Renal cortex interstitium (tissue), 11 donors: ENCODE results near the gene CKB. TPM values are rescaled to one million over a fixed set of nuclear protein-coding genes. Genes with fewer than 3 reads are reported as not detected.
A peak's percentile ranks its signal among the peaks of the same experiment; 100 is the strongest.
"Not testable (repeated sequence)": the region's sequence is repeated elsewhere in the genome, so short reads cannot be mapped to it uniquely, and the experiment has no call there.

Experiments used
- DNase-seq, 11 donors: peaks; one replicate each; pipeline ENCODE4 v3.0.0-alpha.2; 2013; ENCODE audit warnings: low read depth in 9 of 11, low spot score in 4 of 11; ENCODE audit errors: extremely low read depth in 1 of 11
- polyA plus RNA-seq, 3 donors: library from polyadenylated mRNA; unstranded; fragments of 120-200 nt; gene quantifications; one replicate each; pipeline ENCODE4 v1.2.1, GENCODE V29; 2013; ENCODE audit not compliant: insufficient read length in 3 of 3

Gene CKB
- polyA plus RNA-seq, 3 donors = 139 to 174 (median 151) TPM

DNA sequence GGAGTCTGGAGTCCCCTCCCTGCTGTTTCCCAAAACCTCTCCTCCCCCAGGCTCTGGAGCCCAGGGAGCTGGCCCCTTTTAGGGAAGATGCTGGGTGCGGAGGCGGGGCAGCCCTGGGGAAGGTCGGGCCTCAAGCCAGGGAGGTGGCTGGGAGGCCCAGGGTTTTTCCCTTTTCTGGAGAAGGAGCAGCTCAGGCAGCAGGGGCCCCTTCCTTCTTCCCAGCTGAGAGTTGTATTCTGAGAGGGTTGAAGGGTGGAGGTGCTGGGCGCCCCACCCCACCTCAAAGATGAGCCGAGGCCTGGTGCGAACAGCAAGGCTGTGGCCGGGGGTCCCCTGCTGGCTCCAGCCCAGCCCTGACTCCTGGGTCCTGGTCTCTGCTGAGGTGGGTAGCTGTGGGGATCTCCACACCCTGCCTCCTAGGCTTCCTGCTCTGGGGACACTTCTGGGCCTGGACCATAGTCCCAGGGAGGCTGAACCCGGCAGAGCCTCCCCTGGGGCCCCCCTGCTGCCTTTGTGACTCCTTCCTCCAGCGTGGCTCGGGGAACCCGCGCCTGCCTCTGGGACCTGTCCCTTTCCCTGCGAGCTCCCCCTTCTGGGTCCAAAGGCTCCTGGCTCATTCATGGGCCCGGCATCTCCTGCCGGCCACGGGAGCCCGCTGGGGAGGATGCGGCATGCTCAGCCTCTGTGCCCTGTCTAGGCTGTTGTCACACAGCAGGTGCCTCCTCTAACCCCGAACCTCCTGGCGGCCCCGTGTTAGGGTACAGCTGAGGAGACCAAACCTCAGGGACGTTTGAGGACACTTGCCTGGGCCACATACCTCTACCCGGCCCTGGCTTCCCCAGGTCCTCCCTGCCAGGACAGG lies 10.7 kb upstream of the CKB start:
- no peak for DNase-seq

GRCh38 chr14:103532216-103533136 lies 9.8 kb upstream of the CKB start:
- no peak for DNase-seq

DNA sequence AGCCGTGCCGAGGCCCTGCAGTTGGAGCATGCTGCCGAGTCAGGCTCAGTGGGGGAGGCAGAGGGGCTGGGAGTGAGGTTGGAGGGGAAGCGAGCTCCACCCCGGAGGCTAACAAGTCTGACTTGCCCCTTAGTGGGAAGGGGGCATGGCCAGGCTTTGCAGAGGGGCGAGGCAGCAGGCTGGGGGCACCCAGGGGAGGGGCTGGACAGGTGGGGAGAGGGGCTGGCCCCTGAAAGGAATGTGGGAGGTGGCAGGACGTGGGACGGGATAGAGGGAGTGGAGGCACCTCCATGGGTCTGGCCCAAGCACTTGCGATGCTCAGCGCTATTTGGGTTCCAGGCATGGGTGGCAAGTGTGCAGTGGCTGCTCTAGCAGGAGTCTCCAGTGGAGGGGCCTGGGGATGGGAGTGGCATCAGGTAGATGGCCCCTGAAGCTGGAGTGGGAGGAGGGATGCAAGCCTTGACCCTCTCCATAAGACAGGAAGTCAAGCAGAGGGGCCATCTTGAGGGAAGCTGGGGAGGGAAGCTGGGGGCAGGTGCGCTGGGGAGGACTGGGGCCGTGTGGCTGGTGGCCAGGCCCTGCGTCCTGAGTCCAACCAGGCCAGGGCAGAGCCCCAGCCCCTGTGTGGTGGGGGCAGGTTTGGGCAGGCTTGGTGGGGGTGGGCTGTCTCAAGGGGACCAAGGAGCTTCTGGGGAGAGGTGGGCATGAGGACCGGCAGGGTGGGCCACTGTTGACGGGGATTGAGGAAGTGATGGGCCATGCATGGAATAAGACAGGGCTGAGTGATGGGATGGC lies 9.0 kb upstream of the CKB start:
- DNase-seq = no peak

DNA sequence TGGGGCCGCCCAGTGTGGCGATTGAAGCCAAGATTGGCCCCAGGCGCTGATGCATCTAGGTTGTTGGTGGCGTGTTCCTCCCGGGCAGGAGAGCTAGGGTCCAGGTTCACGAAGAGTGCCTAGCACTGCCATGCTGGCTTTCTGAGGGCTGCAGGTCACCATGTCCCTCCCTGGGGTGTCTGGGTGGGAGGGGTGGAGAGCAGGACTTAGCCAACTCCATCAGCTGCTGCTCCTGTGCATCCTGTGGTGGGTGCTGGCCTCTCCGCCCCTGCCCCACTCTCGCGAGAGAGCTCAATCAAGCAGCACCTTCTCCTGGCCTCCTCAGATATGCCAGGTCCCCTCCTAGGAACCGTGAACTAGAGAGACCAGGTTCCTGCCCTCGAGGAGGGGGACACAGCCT lies 8.2 kb upstream of the CKB start:
- no peak for DNase-seq

GRCh38 chr14:103530390-103530789 lies 7.8 kb upstream of the CKB start:
- DNase-seq = no peak

GRCh38 chr14:103529383-103530365 lies 7.0 kb upstream of the CKB start:
- DNase-seq = no peak

DNA sequence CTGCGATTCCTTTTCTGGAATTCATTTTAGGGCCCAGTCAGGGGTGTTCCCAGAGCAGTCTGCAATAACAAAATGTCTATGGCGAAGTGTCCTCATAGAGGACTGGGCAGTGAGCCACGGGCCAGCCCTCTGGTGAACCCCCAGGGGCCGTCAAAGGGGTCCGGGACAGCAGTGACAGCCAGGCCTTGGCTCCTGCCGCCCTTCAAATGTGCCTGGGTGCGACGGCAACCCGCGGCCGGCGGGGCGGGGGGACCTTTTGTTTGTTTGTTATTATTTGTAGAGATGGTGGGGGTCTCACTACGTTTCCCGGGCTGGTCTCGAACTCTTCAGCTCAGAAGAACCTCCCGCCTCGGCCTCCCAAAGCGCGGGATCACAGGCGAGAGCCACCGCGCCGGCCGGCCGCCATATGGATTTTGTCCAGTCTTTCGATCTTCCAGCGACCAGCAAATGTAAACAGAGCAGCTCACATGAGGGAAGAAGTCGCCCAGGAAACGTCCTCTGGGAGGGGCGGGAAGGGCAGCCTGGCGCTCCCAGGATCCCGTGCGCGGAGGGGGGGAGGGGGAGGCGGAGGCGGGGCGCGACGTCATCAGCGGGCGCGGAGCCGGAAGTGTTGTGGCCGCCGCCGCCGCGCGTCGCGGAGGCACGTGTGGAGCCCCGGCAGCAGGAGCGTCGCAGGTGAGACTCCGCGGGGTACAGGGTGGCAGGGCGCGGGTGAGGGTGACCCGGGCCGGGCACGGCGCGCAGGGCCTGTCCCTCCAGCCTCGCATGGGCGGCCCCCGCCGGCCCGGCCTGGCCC lies 6.2 kb upstream of the CKB start, which contains the start of gene TRMT61A:
Gene TRMT61A (plus strand): TSS at position 610 of the 796 bp plus-strand sequence. CDS start 783 bp downstream, outside the sequence.
- peak in 10 of 11 donors; percentile 68 to 87 (median 82) for DNase-seq

DNA sequence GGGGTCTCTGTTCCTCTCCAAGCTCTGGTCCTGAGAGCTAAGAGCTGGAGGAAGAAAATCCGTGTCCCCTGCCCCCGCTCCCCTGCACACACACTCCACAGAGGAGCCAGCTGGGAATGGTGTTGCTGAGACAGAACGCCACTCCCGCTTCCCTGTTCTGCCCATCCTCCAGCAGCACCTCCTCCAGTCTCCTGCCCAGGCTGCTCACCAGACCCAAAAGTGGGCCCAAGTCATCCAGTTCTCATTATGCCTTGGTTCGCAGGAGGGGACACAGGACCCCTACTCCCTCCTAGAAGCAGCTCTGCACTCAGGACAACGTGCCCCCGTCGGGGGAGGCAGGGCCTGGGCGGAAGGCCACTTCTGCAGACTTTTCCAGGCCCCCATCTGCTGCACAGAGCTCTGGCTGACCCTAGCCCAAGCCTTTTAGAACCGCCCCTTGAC lies 5.5 kb upstream of the CKB start:
- DNase-seq = no peak

DNA sequence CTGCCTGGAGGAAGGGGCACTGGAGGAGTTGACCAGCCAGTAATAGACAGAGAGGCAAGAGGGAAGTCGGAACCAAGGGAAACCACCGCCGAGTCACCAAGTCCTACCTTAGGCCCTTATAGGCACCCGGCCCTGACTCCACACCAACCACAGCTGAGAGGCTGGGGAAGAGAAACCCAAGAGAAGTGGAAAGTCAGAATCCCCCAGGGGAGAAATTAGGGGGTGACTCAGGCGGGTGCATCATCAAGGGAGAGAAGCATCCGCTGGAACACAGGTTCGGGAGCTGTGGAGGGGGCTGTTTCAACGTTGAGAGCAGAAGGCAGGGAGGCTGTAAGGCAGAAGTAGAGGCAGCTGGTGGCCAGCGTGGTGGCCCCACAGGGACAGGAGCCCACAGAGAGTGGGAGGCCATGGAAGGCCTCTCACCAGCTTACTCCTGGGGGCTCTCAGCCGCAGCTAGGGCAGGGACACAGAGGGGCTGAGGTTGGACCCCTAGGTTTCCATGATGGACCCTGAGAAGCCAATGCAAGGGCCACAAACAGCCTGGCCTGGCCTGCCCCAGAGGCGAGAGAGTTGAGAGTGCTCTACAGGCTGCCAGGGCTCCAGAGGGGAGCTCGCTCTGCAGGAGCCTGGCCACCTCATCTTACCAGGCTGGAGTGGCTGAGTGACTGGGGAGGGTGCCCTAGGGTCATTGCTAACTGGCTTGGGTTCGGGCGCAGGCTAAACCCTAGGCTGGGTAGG lies 4.9 kb upstream of the CKB start:
- DNase-seq = no peak

DNA sequence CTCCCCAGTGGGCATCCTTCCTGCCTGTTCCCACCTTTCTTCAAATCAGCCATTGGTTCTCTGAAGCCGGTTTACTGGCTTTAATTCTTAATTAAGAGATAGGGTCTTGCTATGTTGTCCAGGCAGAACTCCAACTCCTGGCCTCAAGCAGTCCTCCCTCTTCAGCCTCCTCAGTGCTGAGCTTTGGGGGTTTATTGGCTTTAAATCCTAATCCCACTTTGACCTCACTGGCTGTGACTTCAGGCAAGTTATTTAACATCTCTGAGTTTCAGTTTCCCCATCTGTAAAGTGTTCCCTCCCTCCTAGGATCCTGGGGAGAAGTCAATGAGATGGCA lies 4.3 kb upstream of the CKB start:
- no peak for DNase-seq

- no peak for DNase-seq
Measured at GRCh38 chr14:103526247-103526913, 3.8 kb upstream of the CKB start.

GRCh38 chr14:103525430-103526246 lies 3.0 kb upstream of the CKB start:
- DNase-seq = not testable (repeated sequence)

GRCh38 chr14:103524002-103524935 lies 1.6 kb upstream of the CKB start:
- no peak for DNase-seq

DNA sequence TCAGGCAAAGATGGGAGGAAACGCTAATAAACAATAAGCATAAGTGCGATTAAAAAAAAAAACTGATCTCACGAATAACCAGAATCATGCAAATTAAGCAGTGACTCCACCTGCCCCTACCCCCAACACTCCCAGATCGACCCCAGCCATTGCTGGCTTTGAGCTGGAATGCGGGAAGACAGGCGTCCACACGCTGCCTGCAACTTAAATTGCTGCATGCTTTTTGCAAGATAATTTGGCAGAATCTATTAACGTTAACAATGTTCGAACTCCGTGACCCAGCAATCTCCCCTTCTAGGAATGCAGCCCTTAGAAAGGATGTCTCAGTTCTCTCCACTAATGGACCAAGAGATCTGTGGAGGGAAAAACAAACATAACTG lies 935 bp upstream of the CKB start:
- no peak for DNase-seq
